IMR-90 (cell line): Measurements from ENCODE around the gene MICAL1. TPM values are rescaled to one million over a fixed set of nuclear protein-coding genes. Genes with fewer than 3 reads are reported as not detected.

Source experiments
- ATAC-seq: fragments of 200-7000 bp; cut with Tn5 transposase; 2 replicates; pipeline ENCODE4 v1.9.1; 2020; ENCODE audit warnings: low read depth, mild to moderate bottlenecking, moderate library complexity
- BruUV-seq: library from RNA; stranded (reverse); fragments of 400-500 nt; replicated peaks from 2 replicates; lab custom pipeline; 2021; lab: Mats Ljungman, UMichigan
- CTCF ChIA-PET: fragments of 300-600 bp; formaldehyde crosslinking; extraction: SDS; loops from one replicate; lab custom pipeline; 2021; ENCODE audit warnings: antibody characterized with exemption; lab: Yijun Ruan, JAX
- POLR2A ChIA-PET: fragments of 300-600 bp; sonication (Branson Sonifier 250); formaldehyde crosslinking; loops from one replicate; lab custom pipeline; 2022; ENCODE audit warnings: antibody characterized with exemption; ENCODE audit not compliant: unreplicated experiment; lab: Charles Lee
- DNase-seq: peaks from one replicate; pipeline ENCODE4 v3.0.0; 2013
- H2AFZ ChIP-seq: replicated peaks from 2 replicates; pipeline ENCODE3; 2013; ENCODE audit warnings: low read length, mild to moderate bottlenecking; ENCODE audit not compliant: poor library complexity
- H2AK5ac ChIP-seq: 2 replicates; pipeline ENCODE4 v1.6.1; 2013; ENCODE audit warnings: low read depth, low read length, inconsistent platforms
- H2AK9ac ChIP-seq: replicated peaks from 2 replicates; pipeline ENCODE3; 2013; ENCODE audit warnings: mild to moderate bottlenecking, low read depth, low read length, moderate library complexity; ENCODE audit not compliant: poor library complexity
- H2BK120ac ChIP-seq: 2 replicates; pipeline ENCODE4 v1.6.1; 2013; ENCODE audit warnings: low read depth, low read length, inconsistent platforms
- H2BK15ac ChIP-seq: 3 replicates; pipeline ENCODE4 v1.6.1; 2013; ENCODE audit warnings: low read depth, low read length, inconsistent platforms
- H2BK20ac ChIP-seq: 2 replicates; pipeline ENCODE4 v1.6.1; 2013; ENCODE audit warnings: low read depth, mild to moderate bottlenecking, inconsistent platforms, low read length, moderate library complexity
- H2BK5ac ChIP-seq: 2 replicates; pipeline ENCODE4 v1.6.1; 2013; ENCODE audit warnings: mild to moderate bottlenecking, low read depth, low read length, inconsistent platforms; ENCODE audit not compliant: poor library complexity, severe bottlenecking
- H3K14ac ChIP-seq: replicated peaks from 2 replicates; pipeline ENCODE4 v1.6.1; 2013; ENCODE audit warnings: low read depth, low read length, inconsistent platforms
- H3K18ac ChIP-seq: 2 replicates; pipeline ENCODE4 v1.6.1; 2013; ENCODE audit warnings: low read depth, low read length, control low read depth
- H3K23ac ChIP-seq: 2 replicates; pipeline ENCODE4 v1.6.1; 2013; ENCODE audit warnings: low read depth, low read length, inconsistent platforms
- H3K27ac ChIP-seq: 2 replicates; pipeline ENCODE4 v1.5.1; 2013; ENCODE audit warnings: mild to moderate bottlenecking, control low read depth, low read length; ENCODE audit not compliant: insufficient read depth
- H3K27me3 ChIP-seq: 2 replicates; pipeline ENCODE4 v1.6.1; 2013; ENCODE audit warnings: low read length; ENCODE audit not compliant: control insufficient read depth, insufficient read depth
- H3K36me3 ChIP-seq: 2 replicates; pipeline ENCODE4 v1.6.1; 2013; ENCODE audit warnings: low read length, mixed read lengths; ENCODE audit not compliant: control insufficient read depth, insufficient read depth
- H3K4ac ChIP-seq: 2 replicates; pipeline ENCODE4 v1.6.1; 2013; ENCODE audit warnings: low read depth, low read length, inconsistent platforms
- H3K4me1 ChIP-seq: 2 replicates; pipeline ENCODE4 v1.6.1; 2013; ENCODE audit warnings: low read length, mixed read lengths; ENCODE audit not compliant: control insufficient read depth, insufficient read depth
- H3K4me2 ChIP-seq: 2 replicates; pipeline ENCODE4 v1.6.1; 2013; ENCODE audit warnings: low read depth, mild to moderate bottlenecking, control low read depth, low read length, moderate library complexity
- H3K4me3 ChIP-seq: 2 replicates; pipeline ENCODE4 v1.5.1; 2013; ENCODE audit warnings: low read depth, mild to moderate bottlenecking, control low read depth, low read length, moderate library complexity; ENCODE audit not compliant: insufficient read depth
- H3K56ac ChIP-seq: 2 replicates; pipeline ENCODE4 v1.6.1; 2013; ENCODE audit warnings: low read length, inconsistent platforms; ENCODE audit not compliant: insufficient read depth; ENCODE audit errors: extremely low read depth
- H3K79me1 ChIP-seq, 2 experiments: 2 replicates each; pipeline ENCODE4 v1.6.1; 2013; ENCODE audit warnings: low read length in 2 of 2, inconsistent platforms in 1 of 2, low read depth in 1 of 2
- H3K9ac ChIP-seq: 2 replicates; pipeline ENCODE4 v1.6.1; 2013; ENCODE audit warnings: low read depth, low read length, control low read depth
- H3K9me1 ChIP-seq: 2 replicates; pipeline ENCODE4 v1.6.1; 2013; ENCODE audit warnings: low read length, inconsistent platforms; ENCODE audit not compliant: insufficient read depth
- H3K9me3 ChIP-seq: 2 replicates; pipeline ENCODE4 v1.6.1; 2013; ENCODE audit warnings: low read length; ENCODE audit not compliant: control insufficient read depth, insufficient read depth
- H4K20me1 ChIP-seq: 2 replicates; pipeline ENCODE4 v1.6.1; 2013; ENCODE audit warnings: low read length, inconsistent platforms; ENCODE audit not compliant: insufficient read depth
- H4K5ac ChIP-seq: 2 replicates; pipeline ENCODE4 v1.6.1; 2013; ENCODE audit warnings: mild to moderate bottlenecking, low read depth, low read length, control low read depth
- H4K8ac ChIP-seq, 2 experiments: 2 replicates each; pipeline ENCODE4 v1.6.1; 2013; ENCODE audit warnings: low read depth in 2 of 2, low read length in 2 of 2, control low read depth in 1 of 2, inconsistent platforms in 1 of 2
- H4K91ac ChIP-seq: 2 replicates; pipeline ENCODE4 v1.6.1; 2013; ENCODE audit warnings: low read depth, low read length, inconsistent platforms; ENCODE audit not compliant: insufficient read depth
- BHLHE40 ChIP-seq: fragments of 150-350 bp; IDR thresholded peaks from 2 replicates; pipeline ENCODE4 v1.6.1; 2016; ENCODE audit warnings: mild to moderate bottlenecking, low read depth, low read length
- CEBPB ChIP-seq: IDR thresholded peaks from 2 replicates; pipeline ENCODE4 v1.6.1; 2012; ENCODE audit warnings: low read depth, low read length, improper control_type of control experiment
- CHD1 ChIP-seq: IDR thresholded peaks from 2 replicates; pipeline ENCODE4 v1.6.1; 2012; ENCODE audit warnings: low read depth, low read length, improper control_type of control experiment
- CTCF ChIP-seq: conservative IDR thresholded peaks from 2 replicates; pipeline ENCODE4 v1.5.1; 2012; ENCODE audit warnings: mild to moderate bottlenecking, low read depth, low read length, improper control_type of control experiment
- ELK1 ChIP-seq: fragments of 150-350 bp; IDR thresholded peaks from 2 replicates; pipeline ENCODE4 v1.6.1; 2016; ENCODE audit warnings: low read depth, mild to moderate bottlenecking, low read length, moderate library complexity, borderline replicate concordance
- FOS ChIP-seq: fragments of 150-350 bp; IDR thresholded peaks from 2 replicates; pipeline ENCODE4 v1.6.1; 2016; ENCODE audit warnings: low read depth, low read length
- MAFK ChIP-seq: IDR thresholded peaks from 2 replicates; pipeline ENCODE4 v1.6.1; 2012; ENCODE audit warnings: low read depth, low read length, improper control_type of control experiment
- MAZ ChIP-seq: IDR thresholded peaks from 2 replicates; pipeline ENCODE4 v1.6.1; 2012; ENCODE audit warnings: low read depth, mild to moderate bottlenecking, low read length, improper control_type of control experiment, moderate library complexity, borderline replicate concordance
- MXI1 ChIP-seq: IDR thresholded peaks from 2 replicates; pipeline ENCODE4 v1.6.1; 2012; ENCODE audit warnings: low read depth, mild to moderate bottlenecking, low read length, moderate library complexity, borderline replicate concordance
- NFE2L2 ChIP-seq: fragments of 150-350 bp; IDR thresholded peaks from 2 replicates; pipeline ENCODE4 v1.6.1; 2016; ENCODE audit warnings: low read depth, mild to moderate bottlenecking, low read length
- POLR2A ChIP-seq: IDR thresholded peaks from 2 replicates; pipeline ENCODE4 v1.6.1; 2012; ENCODE audit warnings: mild to moderate bottlenecking, low read depth, low read length
- RAD21 ChIP-seq: IDR thresholded peaks from 2 replicates; pipeline ENCODE4 v1.6.1; 2012; ENCODE audit warnings: low read length, improper control_type of control experiment
- RCOR1 ChIP-seq: IDR thresholded peaks from 2 replicates; pipeline ENCODE4 v1.6.1; 2012; ENCODE audit warnings: mild to moderate bottlenecking, low read length, improper control_type of control experiment; ENCODE audit not compliant: insufficient replicate concordance
- RFX5 ChIP-seq: IDR thresholded peaks from 2 replicates; pipeline ENCODE4 v1.8.0; 2012; ENCODE audit warnings: low read depth, mild to moderate bottlenecking, low read length, moderate library complexity
- SMC3 ChIP-seq: fragments of 150-350 bp; IDR thresholded peaks from 2 replicates; pipeline ENCODE4 v1.6.1; 2016; ENCODE audit warnings: low read depth, mild to moderate bottlenecking, antibody characterized with exemption, low read length, moderate library complexity
- USF2 ChIP-seq: fragments of 150-350 bp; IDR thresholded peaks from 2 replicates; pipeline ENCODE4 v1.6.1; 2017; ENCODE audit warnings: mild to moderate bottlenecking, antibody characterized with exemption, low read length, low read depth
- WGBS, 2 experiments: methylation state at CpG; one replicate each; pipeline versions ENCODE4 v1.1.5 to v1.1.7; 2013; ENCODE audit warnings: missing lambda C conversion rate in 2 of 2; ENCODE audit not compliant: insufficient read length in 1 of 2; ENCODE audit errors: extremely low coverage in 2 of 2; 5-methylcytosine and 5-hydroxymethylcytosine counted together
- dilution Hi-C: fragments of 300-500 bp; cut with HindIII; formaldehyde crosslinking; loops from one replicate; pipeline ENCODE4 v1.14.3; 2018; ENCODE audit warnings: low sequenced_read_pairs; ENCODE audit not compliant: unreplicated experiment
- in situ Hi-C: fragments of 300-500 bp; cut with MboI; formaldehyde crosslinking; loops from 3 replicates; pipeline ENCODE4 v1.14.3; 2019; ENCODE audit warnings: low sequenced_read_pairs, inconsistent platforms, mixed read lengths
- intact Hi-C: fragments of 100-400 bp; cut with micrococcal nuclease; formaldehyde crosslinking; loops from 2 replicates; pipeline ENCODE4 v1.10.0; 2022
- polyA plus RNA-seq, 3 experiments: library from polyadenylated mRNA; depleted of rRNA; stranded (reverse); fragments of >200 nt; gene quantifications; 2 replicates each; pipeline ENCODE4 v1.2.3, GENCODE V29; 2012; ENCODE audit warnings: low replicate concordance in 1 of 3
- total RNA-seq: library from RNA; depleted of rRNA; stranded (reverse); fragments of >200 nt; gene quantifications from 2 replicates; pipeline ENCODE4 v1.2.3, GENCODE V29; 2012

The MICAL1 gene
- total and polyA plus RNA-seq, 2 of the 4 experiments (the other 2 are of a cell fraction): 30.5 to 57.1 TPM

- no peak overlapping the region for H2BK5ac ChIP-seq
- DNase-seq: no peak
- no peaks in the 10 kb centered on the region for H3K9me1 ChIP-seq
- no peak overlapping the region for H2AK9ac ChIP-seq
- H3K9ac ChIP-seq: no peak overlapping the region
- no peaks in the 10 kb centered on the region for H3K36me3 ChIP-seq
- BruUV-seq: no TSS peak
- no peak overlapping the region for H4K5ac ChIP-seq
- no peak overlapping the region for H3K56ac ChIP-seq
- H3K23ac ChIP-seq: no peak overlapping the region
- H4K20me1 ChIP-seq: no peaks in the 10 kb centered on the region
- TF ChIP-seq BHLHE40 (no peak), MXI1 (no peak), USF2 (no peak), RCOR1 (no peak), FOS (no peak), ELK1 (no peak), MAZ (no peak), POLR2A (no peak), MAFK (no peak), CTCF (no peak), RAD21 (no peak), SMC3 (no peak), CEBPB (no peak), NFE2L2 (no peak), RFX5 (no peak), CHD1 (no peak)
- in situ Hi-C loops (no loop called here), intact Hi-C loops (no loop called here), dilution Hi-C loops (no loop called here)
- ChIA-PET POLR2A (no interaction called here), CTCF (interaction anchor here (0.8 kb wide), 1 partner anchor 23 kb away, joined by 7 read pairs; no protein-coding TSS in a partner anchor)
- no peaks in the 10 kb centered on the region for H3K9me3 ChIP-seq
- no peak overlapping the region for H2AK5ac ChIP-seq
- no peaks in the 10 kb centered on the region for H3K79me1 ChIP-seq
- no peak overlapping the region for H2BK15ac ChIP-seq
- no peak overlapping the region for H3K4ac ChIP-seq
- H3K4me1 ChIP-seq: no peaks in the 10 kb centered on the region; the same call in 1 of the 2 replicates
- peaks cover 4% of the 10 kb centered on the region for H3K27me3 ChIP-seq
- no peak overlapping the region for H3K18ac ChIP-seq
- H3K4me2 ChIP-seq: no peak overlapping the region
- no peak overlapping the region for H2BK20ac ChIP-seq
- no peak overlapping the region for H2AFZ ChIP-seq
- H4K8ac ChIP-seq: no peak overlapping the region
- no peak for ATAC-seq
- no peak overlapping the region for H3K27ac ChIP-seq
- H3K4me3 ChIP-seq: no peak overlapping the region
- no peak overlapping the region for H2BK120ac ChIP-seq
- no peak overlapping the region for H3K14ac ChIP-seq
- H4K91ac ChIP-seq: no peak overlapping the region
- WGBS, 2 experiments: no CpG with 5 or more reads among the region's 1 CpG
Measured at GRCh38 chr6:109420751-109421150, 34.8 kb downstream of the MICAL1 start.
